Measurements from ENCODE around the gene PTPN11.

- TF ChIP-seq TAF1 (IDR thresholded peaks at IDR 0.05; ENCODE audit: low read depth, low read length) (no peak), POLR2A (IDR thresholded peaks at IDR 0.05; ENCODE audit: low read depth, low read length) (no peak), SPI1 (IDR thresholded peaks at IDR 0.05; ENCODE audit: low read depth, low read length) (no peak), POLR2AphosphoS5 (IDR thresholded peaks at IDR 0.05; ENCODE audit: low read depth, low read length) (no peak)
Observed at GRCh38 chr12:112401054-112401453, 17.7 kb upstream of the PTPN11 start.
